GM19099 (cell line): ENCODE measurements around the gene MUC2.

ENCODE experiments used
- POLR2A ChIP-seq: IDR thresholded peaks from 3 replicates; pipeline ENCODE4 v1.6.1; 2011; ENCODE audit warnings: low read depth; ENCODE audit not compliant: insufficient read length; ENCODE audit errors: extremely low read depth

MUC2 gene

GRCh38 chr11:1054143-1055108 is 20.2 kb upstream of the MUC2 start:
- no peak for TF ChIP-seq POLR2A

DNA sequence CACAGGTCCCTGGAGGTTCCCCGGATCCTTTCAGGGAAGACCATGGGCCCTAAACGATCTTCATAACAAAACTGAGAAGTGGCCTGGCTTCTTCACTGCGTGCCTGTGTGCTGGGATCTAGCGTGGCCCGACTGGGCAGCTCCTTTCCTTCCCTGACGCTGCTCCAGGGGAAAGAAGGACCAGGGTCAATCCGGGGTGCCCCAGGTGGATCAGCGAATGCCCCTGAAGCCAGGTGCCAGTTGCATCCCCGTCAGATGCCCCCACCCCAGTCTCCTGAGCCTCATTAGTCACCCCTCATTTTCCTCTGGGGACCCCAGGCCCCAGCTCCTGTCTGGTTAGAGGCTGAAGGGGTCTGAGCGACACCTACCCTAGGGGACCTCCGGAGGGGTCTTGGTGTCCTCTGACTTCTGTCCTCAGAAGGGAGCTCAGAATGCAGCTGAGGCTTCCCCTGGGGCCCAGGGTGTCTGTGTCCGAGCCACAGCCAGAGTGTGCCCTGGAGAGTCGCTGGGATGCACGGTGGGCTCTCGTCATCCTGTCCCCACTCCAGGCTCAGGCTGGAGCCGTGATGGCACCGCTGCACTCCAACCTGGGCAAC is 19.5 kb upstream of the MUC2 start:
- TF ChIP-seq POLR2A: no peak

DNA sequence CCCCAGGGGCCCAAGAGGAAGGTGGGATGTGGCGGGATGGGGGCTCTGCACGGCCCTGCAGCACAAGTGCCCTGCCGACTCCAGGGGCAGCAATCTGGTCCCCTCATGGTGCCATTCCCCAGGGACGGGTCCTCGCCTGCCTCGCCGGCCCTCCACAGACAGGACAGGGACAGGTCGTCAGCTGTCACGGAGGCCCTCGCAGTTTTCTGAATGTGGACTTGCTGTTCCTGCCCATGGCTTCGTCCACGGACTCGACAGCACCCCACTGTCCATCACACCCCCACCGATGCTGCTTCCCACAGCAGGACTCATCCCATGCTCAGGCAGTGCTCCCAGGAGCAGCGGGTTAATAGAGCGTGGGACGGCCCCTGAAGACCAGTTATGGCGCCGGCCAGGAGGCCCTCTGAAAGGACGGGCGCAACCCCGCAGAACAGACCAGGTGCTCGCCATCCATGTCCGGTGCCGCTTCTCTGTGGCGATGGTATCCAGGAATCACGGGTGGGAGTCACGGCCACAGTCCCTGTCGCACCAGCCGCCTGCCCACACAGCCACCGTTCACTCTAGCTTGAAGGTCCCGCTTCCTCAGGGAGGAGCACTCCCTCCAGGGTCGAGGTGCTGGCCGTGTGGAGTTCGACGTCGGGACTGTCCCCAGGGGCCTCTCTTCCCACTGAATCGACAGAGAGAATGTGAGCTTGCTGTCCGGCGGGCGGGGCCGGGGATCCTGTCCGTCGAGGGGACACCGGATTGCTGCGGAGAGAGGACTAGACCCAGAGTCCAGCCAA is 18.5 kb upstream of the MUC2 start:
- TF ChIP-seq POLR2A: no peak

DNA sequence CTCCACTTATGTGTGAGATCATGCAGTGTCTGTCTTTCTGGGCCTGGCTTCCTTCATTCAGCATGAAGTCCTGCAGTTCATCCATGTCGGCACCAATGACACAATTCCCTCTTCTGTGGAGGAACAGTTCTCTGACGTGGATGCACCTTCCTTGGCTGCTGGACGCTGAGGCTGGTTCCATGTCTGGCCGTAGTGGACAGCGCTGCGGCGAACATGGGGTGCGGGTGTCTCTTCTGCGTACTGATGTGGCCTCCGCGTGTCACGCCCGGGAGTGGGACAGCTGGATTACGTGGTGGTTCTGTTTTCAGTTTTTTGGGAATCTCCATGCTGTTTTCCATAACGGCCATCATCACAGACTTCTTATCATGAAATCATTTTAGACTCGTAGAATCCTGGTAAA is 16.9 kb upstream of the MUC2 start:
- TF ChIP-seq POLR2A: no peak

DNA sequence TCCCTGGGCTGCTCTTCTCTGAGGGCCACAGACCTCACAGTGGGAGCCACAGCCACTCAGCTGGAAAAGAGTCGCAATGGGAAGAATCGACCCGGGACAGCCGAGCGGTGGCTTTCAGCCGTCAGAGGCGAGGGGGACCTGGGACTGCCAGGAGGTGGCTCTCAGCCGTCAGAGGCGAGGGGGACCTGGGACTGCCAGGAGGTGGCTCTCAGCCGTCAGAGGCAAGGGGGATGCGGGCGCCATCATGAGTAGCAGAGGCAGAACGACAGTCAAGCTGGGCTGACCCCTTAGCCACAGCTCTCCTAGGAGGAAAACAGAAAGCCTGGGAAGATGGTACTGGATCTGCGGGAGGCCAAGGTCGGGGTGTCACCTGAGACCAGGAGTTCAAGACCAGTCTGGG is 14.9 kb upstream of the MUC2 start:
- TF ChIP-seq POLR2A: no peak

- TF ChIP-seq POLR2A: no peak
Observed at GRCh38 chr11:1060410-1060809, 14.3 kb upstream of the MUC2 start.

DNA sequence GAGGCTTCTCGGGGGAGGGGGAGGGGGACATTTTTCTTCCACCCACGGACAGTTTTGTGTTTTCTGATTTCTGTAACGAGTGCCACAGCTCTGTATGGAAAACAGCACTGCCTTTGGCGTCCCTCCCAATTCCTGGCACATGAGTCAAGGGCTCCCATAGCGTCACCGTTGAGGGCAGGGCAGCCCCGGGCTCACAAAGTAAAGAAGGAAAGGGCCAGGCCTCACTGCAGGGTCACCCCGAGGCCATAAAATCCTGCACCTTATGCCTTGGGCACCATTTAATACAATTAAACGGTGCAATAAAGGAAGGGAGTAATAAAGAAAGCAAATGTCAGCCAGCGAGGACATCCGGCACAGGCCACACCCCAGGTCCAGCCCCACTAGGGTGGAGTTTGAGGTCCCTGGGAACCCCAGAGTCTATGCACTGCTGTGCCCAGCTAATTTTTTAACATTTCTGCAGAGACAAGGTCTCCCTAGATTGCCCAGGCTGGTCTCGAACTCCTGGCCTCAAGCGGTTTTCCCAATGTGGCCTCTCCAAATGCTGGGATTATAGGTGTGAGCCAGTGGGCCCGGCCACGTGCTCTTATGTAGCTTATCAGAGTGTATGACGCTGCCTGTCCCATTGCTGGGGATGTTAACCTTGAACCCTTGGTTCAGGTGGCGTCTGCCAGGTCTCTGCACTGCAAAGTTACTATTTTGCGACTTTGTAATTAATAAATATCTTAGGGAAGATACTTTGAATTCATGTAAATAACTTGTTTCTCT is 13.6 kb upstream of the MUC2 start:
- TF ChIP-seq POLR2A: no peak

- no peak for TF ChIP-seq POLR2A
Observed at GRCh38 chr11:1062075-1062820, 12.4 kb upstream of the MUC2 start.

DNA sequence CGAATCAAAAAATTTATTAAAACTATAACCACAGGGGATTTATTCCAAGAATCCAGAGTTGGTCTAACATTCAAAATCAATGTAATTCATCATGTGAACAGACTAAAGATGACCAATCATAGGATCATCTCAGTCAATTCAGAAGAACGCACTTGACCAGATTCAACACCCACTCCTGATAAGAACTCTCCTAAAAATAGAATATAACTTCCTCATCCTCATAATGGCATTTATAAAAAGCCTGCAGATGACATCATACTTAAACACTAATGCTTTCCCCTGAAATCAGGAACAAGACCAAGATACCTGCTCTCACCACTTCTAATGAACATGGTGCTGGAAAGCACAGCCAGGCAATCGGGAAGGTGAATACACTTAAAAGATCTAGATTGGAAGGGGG is 10.5 kb upstream of the MUC2 start:
- no peak for TF ChIP-seq POLR2A

DNA sequence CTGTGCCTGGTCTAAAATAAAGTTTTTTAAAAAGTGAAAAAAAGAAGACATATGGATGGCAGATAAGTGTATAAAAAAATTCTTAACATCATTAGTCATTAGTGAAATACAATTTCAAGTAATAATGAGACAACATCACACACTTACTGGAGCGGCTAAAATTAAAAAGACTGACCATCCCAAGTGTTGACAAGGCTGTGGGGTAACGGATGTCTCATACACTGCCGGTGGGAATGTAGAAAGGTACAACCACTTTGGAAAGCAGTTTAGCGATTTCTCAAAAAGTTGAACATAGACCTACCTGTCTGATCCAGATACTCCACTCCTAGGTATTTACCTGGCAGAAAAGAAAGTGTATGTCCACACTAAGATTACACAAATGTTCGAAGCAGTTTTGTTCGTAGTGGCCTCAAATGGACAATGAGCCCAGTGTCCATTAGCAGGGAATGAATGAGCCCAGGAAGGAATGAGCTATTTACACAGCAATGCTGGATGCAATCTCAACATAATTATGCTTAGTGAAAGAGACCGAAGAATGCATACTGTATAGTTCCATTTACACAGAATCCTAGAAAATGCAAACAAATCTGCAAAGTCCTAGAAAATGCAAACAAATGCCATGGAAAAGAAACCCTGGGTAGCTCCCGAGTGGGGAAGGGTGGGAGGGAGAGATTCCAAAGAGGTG is 6.7 kb upstream of the MUC2 start:
- no peak for TF ChIP-seq POLR2A

- TF ChIP-seq POLR2A: no peak
Observed at GRCh38 chr11:1069740-1070139, 4.9 kb upstream of the MUC2 start.

GRCh38 chr11:1070594-1071462 is 3.8 kb upstream of the MUC2 start:
- no peak for TF ChIP-seq POLR2A
